ENCODE measurements around the gene NAA50.

GRCh38 chr3:113714702-113715101, 31.3 kb downstream of the NAA50 start:
- TF ChIP-seq, protein P1, sequence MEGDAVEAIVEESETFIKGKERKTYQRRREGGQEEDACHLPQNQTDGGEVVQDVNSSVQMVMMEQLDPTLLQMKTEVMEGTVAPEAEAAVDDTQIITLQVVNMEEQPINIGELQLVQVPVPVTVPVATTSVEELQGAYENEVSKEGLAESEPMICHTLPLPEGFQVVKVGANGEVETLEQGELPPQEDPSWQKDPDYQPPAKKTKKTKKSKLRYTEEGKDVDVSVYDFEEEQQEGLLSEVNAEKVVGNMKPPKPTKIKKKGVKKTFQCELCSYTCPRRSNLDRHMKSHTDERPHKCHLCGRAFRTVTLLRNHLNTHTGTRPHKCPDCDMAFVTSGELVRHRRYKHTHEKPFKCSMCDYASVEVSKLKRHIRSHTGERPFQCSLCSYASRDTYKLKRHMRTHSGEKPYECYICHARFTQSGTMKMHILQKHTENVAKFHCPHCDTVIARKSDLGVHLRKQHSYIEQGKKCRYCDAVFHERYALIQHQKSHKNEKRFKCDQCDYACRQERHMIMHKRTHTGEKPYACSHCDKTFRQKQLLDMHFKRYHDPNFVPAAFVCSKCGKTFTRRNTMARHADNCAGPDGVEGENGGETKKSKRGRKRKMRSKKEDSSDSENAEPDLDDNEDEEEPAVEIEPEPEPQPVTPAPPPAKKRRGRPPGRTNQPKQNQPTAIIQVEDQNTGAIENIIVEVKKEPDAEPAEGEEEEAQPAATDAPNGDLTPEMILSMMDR (IDR thresholded peaks at IDR 0.05), result no peak
- no peak for TF ChIP-seq POLR2AphosphoS5 (IDR thresholded peaks at IDR 0.05)
- no peak for TF ChIP-seq POLR2A (IDR thresholded peaks at IDR 0.05)
- TF ChIP-seq EP300 (IDR thresholded peaks at IDR 0.05), result no peak

Measured in stomach (tissue), 4 donors.